Erythroblast (primary cell): ENCODE results near the gene UCK2.

Experiments used
- DNase-seq, 2 experiments: peaks; one replicate each; lab custom pipeline; 2025; lab: John Stamatoyannopoulos, UW
- GATA1 ChIP-seq: IDR thresholded peaks from 2 replicates; pipeline ENCODE4 v1.6.1; 2011; ENCODE audit warnings: low read depth, mild to moderate bottlenecking, control low read depth, low read length, moderate library complexity
- POLR2A ChIP-seq: IDR thresholded peaks from 2 replicates; pipeline ENCODE4 v1.6.1; 2011; ENCODE audit warnings: mild to moderate bottlenecking, low read length

The UCK2 gene

GRCh38 chr1:165842023-165842670 lies 14.7 kb downstream of the UCK2 start:
- TF ChIP-seq POLR2A (no peak), GATA1 (no peak)
- DNase-seq: no peak

GRCh38 chr1:165842671-165843129 lies 15.3 kb downstream of the UCK2 start:
- TF ChIP-seq POLR2A (no peak), GATA1 (no peak)
- DNase-seq: peak; percentile 50 to 65

- DNase-seq: peak; percentile 14 to 68
- no peak for TF ChIP-seq GATA1
- TF ChIP-seq POLR2A: no peak
These were observed 15.9 kb downstream of the UCK2 start for GRCh38 chr1:165843304-165843703.

- no peak for TF ChIP-seq GATA1
- TF ChIP-seq POLR2A: no peak
- no peak for DNase-seq
These were observed 16.8 kb downstream of the UCK2 start for GRCh38 chr1:165844114-165844798.

DNA sequence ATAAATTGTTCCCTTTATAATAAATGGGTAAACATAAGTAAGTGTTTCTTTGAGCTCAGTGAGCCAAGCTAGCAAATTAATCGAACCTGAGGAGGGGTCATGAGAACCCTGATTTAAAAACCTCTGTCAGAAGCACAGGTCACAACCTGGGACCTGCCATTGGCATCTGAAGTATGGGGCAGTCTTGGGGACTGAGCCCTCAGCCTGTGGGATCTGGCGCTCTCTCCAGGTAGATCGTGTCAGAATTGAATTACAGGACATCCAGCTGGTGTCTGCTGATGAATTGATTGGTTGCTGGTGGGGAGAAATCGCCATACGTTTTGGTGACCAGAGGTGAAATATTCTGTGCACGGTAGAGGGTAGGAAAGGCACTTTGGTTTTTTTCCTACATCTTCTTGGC lies 17.5 kb downstream of the UCK2 start:
- no peak for DNase-seq
- TF ChIP-seq POLR2A: no peak
- no peak for TF ChIP-seq GATA1

GRCh38 chr1:165845569-165845968 lies 18.2 kb downstream of the UCK2 start:
- TF ChIP-seq GATA1 (no peak), POLR2A (no peak)
- no peak for DNase-seq

DNA sequence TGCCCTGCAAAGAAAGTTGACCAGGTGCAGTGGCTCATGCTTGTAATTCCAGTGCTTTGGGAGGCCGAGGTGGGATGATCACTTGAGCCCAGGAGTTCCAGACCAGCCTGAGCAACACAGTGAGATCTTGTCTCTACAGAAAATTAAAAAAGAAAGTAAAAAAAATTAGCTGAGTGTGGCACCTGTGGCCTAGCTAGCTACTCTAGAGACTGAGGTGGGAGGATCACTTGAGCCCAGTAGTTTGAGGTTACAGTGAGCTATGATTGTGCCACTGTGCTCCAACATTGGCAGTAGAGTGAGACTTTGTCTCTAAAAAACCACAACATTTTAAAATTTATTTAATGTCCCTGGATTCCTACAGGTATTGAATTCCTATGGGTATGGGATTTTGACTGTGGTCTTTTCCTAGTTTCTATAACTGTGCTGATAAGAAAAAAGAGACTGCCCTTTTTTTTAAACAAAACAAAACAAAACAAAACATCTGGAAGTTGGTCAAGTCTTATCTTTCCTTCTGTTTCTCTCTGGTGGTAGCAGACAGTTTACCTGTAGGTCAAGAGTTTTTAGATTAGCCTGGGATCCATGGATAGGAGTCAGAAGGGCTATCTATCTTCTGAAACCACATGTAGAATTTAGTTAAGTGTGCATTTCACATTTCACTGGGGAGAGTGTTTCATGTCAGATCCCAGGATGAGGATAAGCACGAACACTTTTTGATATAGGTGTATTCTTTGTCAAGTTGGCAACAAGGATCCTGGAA lies 18.8 kb downstream of the UCK2 start:
- TF ChIP-seq GATA1 (no peak), POLR2A (no peak)
- DNase-seq: peak; percentile 26 to 61

DNA sequence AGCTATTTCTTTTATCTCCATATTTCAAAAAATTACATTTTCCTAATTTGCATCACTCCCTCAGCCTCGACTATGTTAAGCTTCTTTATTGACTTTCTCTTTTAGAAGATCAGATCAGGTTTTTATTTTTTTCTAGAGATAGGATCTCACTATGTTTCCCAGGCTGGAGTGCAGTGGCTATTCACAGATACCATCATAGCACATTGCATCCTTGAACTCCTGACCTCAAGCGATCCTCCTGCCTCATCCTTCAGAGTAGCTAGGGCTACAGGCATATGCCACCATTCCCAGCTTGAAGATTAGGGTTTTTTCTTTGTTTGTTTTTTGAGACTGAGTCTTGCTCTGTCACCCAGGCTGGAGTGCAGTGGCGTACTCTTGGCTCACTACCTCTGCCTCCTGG lies 20.1 kb downstream of the UCK2 start:
- DNase-seq: no peak
- no peak for TF ChIP-seq GATA1
- TF ChIP-seq POLR2A: no peak

DNA sequence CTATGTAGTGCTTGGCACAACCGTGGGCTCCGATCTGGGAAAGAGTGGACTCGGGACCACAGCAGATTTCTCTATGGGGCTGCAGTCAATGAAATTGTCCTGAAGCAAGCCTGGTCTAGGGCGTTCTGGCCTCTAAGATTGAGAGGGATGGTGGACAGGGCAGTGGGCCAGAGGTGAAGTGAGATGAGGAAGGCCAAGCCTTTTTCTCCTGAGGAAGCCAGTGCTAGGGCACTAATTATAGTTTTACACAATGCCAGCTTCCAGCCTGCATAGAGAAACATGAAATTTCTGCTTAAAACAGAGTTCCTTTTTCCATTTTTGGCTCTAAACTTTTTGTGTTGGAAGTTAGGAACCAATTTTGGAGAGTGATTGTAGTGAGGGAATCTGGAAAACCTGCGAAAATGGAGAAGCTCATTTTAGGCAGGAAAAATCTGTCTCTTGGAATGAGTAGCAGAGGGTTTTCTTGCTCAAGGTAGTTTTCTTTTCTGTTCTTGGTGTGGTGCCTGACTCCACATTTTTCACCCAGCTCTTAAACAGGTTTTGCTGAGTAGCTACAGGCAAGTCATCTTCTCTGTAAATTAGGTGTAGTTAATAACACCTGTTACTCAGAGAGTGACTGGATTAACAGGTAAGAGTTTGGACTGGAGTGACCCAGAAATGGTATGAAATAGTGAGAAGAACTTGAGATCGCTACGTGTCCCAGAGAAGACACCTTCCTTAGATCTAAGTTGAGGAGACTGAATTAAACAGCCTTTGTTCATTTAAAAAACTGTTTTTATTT lies 22.1 kb downstream of the UCK2 start:
- no peak for DNase-seq
- TF ChIP-seq GATA1: no peak
- no peak for TF ChIP-seq POLR2A

- peak; percentile 63 to 78 for DNase-seq
- no peak for TF ChIP-seq GATA1
- TF ChIP-seq POLR2A: no peak
These were observed 23.7 kb downstream of the UCK2 start for GRCh38 chr1:165851034-165851658.

DNA sequence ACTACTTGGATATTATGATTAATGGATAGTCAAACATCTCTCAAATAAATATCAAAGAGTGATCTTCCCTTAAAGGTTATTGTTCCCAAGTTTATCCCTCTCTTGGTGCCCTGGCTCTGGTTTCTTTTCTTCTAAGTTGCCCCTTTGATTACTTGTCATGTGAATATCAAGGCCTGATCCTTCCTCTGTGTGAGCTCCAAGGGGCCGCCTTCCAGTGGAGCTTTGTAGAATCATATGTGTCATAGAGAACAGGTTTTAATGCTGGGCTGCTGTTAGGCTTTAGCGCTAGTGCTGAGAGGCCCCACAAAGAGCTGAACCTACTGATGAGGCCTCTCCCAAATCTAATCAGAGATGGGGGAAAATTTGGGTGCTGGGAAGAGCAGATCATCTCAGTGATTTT lies 25.5 kb downstream of the UCK2 start:
- DNase-seq: peak; percentile 13 to 17
- TF ChIP-seq POLR2A (no peak), GATA1 (no peak)

- DNase-seq: no peak
- no peak for TF ChIP-seq POLR2A
- TF ChIP-seq GATA1: no peak
These were observed 26.2 kb downstream of the UCK2 start for GRCh38 chr1:165853528-165854075.
